IMR-90 (cell line): Measurements from ENCODE around the gene TEDC1. TPM values are rescaled to one million over a fixed set of nuclear protein-coding genes. Genes with fewer than 3 reads are reported as not detected.

Experiments
- ATAC-seq: fragments of 200-7000 bp; cut with Tn5 transposase; 2 replicates; pipeline ENCODE4 v1.9.1; 2020; ENCODE audit warnings: low read depth, mild to moderate bottlenecking, moderate library complexity
- BruUV-seq: library from RNA; stranded (reverse); fragments of 400-500 nt; replicated peaks from 2 replicates; lab custom pipeline; 2021; lab: Mats Ljungman, UMichigan
- CTCF ChIA-PET: fragments of 300-600 bp; formaldehyde crosslinking; extraction: SDS; loops from one replicate; lab custom pipeline; 2021; ENCODE audit warnings: antibody characterized with exemption; lab: Yijun Ruan, JAX
- POLR2A ChIA-PET: fragments of 300-600 bp; sonication (Branson Sonifier 250); formaldehyde crosslinking; loops from one replicate; lab custom pipeline; 2022; ENCODE audit warnings: antibody characterized with exemption; ENCODE audit not compliant: unreplicated experiment; lab: Charles Lee
- DNase-seq: peaks from one replicate; pipeline ENCODE4 v3.0.0; 2013
- H2AFZ ChIP-seq: replicated peaks from 2 replicates; pipeline ENCODE3; 2013; ENCODE audit warnings: low read length, mild to moderate bottlenecking; ENCODE audit not compliant: poor library complexity
- H2AK5ac ChIP-seq: 2 replicates; pipeline ENCODE4 v1.6.1; 2013; ENCODE audit warnings: low read depth, low read length, inconsistent platforms
- H2AK9ac ChIP-seq: replicated peaks from 2 replicates; pipeline ENCODE3; 2013; ENCODE audit warnings: mild to moderate bottlenecking, low read depth, low read length, moderate library complexity; ENCODE audit not compliant: poor library complexity
- H2BK120ac ChIP-seq: 2 replicates; pipeline ENCODE4 v1.6.1; 2013; ENCODE audit warnings: low read depth, low read length, inconsistent platforms
- H2BK15ac ChIP-seq: 3 replicates; pipeline ENCODE4 v1.6.1; 2013; ENCODE audit warnings: low read depth, low read length, inconsistent platforms
- H2BK20ac ChIP-seq: 2 replicates; pipeline ENCODE4 v1.6.1; 2013; ENCODE audit warnings: low read depth, mild to moderate bottlenecking, inconsistent platforms, low read length, moderate library complexity
- H2BK5ac ChIP-seq: 2 replicates; pipeline ENCODE4 v1.6.1; 2013; ENCODE audit warnings: mild to moderate bottlenecking, low read depth, low read length, inconsistent platforms; ENCODE audit not compliant: poor library complexity, severe bottlenecking
- H3K14ac ChIP-seq: replicated peaks from 2 replicates; pipeline ENCODE4 v1.6.1; 2013; ENCODE audit warnings: low read depth, low read length, inconsistent platforms
- H3K18ac ChIP-seq: 2 replicates; pipeline ENCODE4 v1.6.1; 2013; ENCODE audit warnings: low read depth, low read length, control low read depth
- H3K23ac ChIP-seq: 2 replicates; pipeline ENCODE4 v1.6.1; 2013; ENCODE audit warnings: low read depth, low read length, inconsistent platforms
- H3K27ac ChIP-seq: 2 replicates; pipeline ENCODE4 v1.5.1; 2013; ENCODE audit warnings: mild to moderate bottlenecking, control low read depth, low read length; ENCODE audit not compliant: insufficient read depth
- H3K27me3 ChIP-seq: 2 replicates; pipeline ENCODE4 v1.6.1; 2013; ENCODE audit warnings: low read length; ENCODE audit not compliant: control insufficient read depth, insufficient read depth
- H3K36me3 ChIP-seq: 2 replicates; pipeline ENCODE4 v1.6.1; 2013; ENCODE audit warnings: low read length, mixed read lengths; ENCODE audit not compliant: control insufficient read depth, insufficient read depth
- H3K4ac ChIP-seq: 2 replicates; pipeline ENCODE4 v1.6.1; 2013; ENCODE audit warnings: low read depth, low read length, inconsistent platforms
- H3K4me1 ChIP-seq: 2 replicates; pipeline ENCODE4 v1.6.1; 2013; ENCODE audit warnings: low read length, mixed read lengths; ENCODE audit not compliant: control insufficient read depth, insufficient read depth
- H3K4me2 ChIP-seq: 2 replicates; pipeline ENCODE4 v1.6.1; 2013; ENCODE audit warnings: low read depth, mild to moderate bottlenecking, control low read depth, low read length, moderate library complexity
- H3K4me3 ChIP-seq: 2 replicates; pipeline ENCODE4 v1.5.1; 2013; ENCODE audit warnings: low read depth, mild to moderate bottlenecking, control low read depth, low read length, moderate library complexity; ENCODE audit not compliant: insufficient read depth
- H3K56ac ChIP-seq: 2 replicates; pipeline ENCODE4 v1.6.1; 2013; ENCODE audit warnings: low read length, inconsistent platforms; ENCODE audit not compliant: insufficient read depth; ENCODE audit errors: extremely low read depth
- H3K79me1 ChIP-seq, 2 experiments: 2 replicates each; pipeline ENCODE4 v1.6.1; 2013; ENCODE audit warnings: low read length in 2 of 2, inconsistent platforms in 1 of 2, low read depth in 1 of 2
- H3K9ac ChIP-seq: 2 replicates; pipeline ENCODE4 v1.6.1; 2013; ENCODE audit warnings: low read depth, low read length, control low read depth
- H3K9me1 ChIP-seq: 2 replicates; pipeline ENCODE4 v1.6.1; 2013; ENCODE audit warnings: low read length, inconsistent platforms; ENCODE audit not compliant: insufficient read depth
- H3K9me3 ChIP-seq: 2 replicates; pipeline ENCODE4 v1.6.1; 2013; ENCODE audit warnings: low read length; ENCODE audit not compliant: control insufficient read depth, insufficient read depth
- H4K20me1 ChIP-seq: 2 replicates; pipeline ENCODE4 v1.6.1; 2013; ENCODE audit warnings: low read length, inconsistent platforms; ENCODE audit not compliant: insufficient read depth
- H4K5ac ChIP-seq: 2 replicates; pipeline ENCODE4 v1.6.1; 2013; ENCODE audit warnings: mild to moderate bottlenecking, low read depth, low read length, control low read depth
- H4K8ac ChIP-seq, 2 experiments: 2 replicates each; pipeline ENCODE4 v1.6.1; 2013; ENCODE audit warnings: low read depth in 2 of 2, low read length in 2 of 2, control low read depth in 1 of 2, inconsistent platforms in 1 of 2
- H4K91ac ChIP-seq: 2 replicates; pipeline ENCODE4 v1.6.1; 2013; ENCODE audit warnings: low read depth, low read length, inconsistent platforms; ENCODE audit not compliant: insufficient read depth
- BHLHE40 ChIP-seq: fragments of 150-350 bp; IDR thresholded peaks from 2 replicates; pipeline ENCODE4 v1.6.1; 2016; ENCODE audit warnings: mild to moderate bottlenecking, low read depth, low read length
- CEBPB ChIP-seq: IDR thresholded peaks from 2 replicates; pipeline ENCODE4 v1.6.1; 2012; ENCODE audit warnings: low read depth, low read length, improper control_type of control experiment
- CHD1 ChIP-seq: IDR thresholded peaks from 2 replicates; pipeline ENCODE4 v1.6.1; 2012; ENCODE audit warnings: low read depth, low read length, improper control_type of control experiment
- FOS ChIP-seq: fragments of 150-350 bp; IDR thresholded peaks from 2 replicates; pipeline ENCODE4 v1.6.1; 2016; ENCODE audit warnings: low read depth, low read length
- MAFK ChIP-seq: IDR thresholded peaks from 2 replicates; pipeline ENCODE4 v1.6.1; 2012; ENCODE audit warnings: low read depth, low read length, improper control_type of control experiment
- MAZ ChIP-seq: IDR thresholded peaks from 2 replicates; pipeline ENCODE4 v1.6.1; 2012; ENCODE audit warnings: low read depth, mild to moderate bottlenecking, low read length, improper control_type of control experiment, moderate library complexity, borderline replicate concordance
- MXI1 ChIP-seq: IDR thresholded peaks from 2 replicates; pipeline ENCODE4 v1.6.1; 2012; ENCODE audit warnings: low read depth, mild to moderate bottlenecking, low read length, moderate library complexity, borderline replicate concordance
- NFE2L2 ChIP-seq: fragments of 150-350 bp; IDR thresholded peaks from 2 replicates; pipeline ENCODE4 v1.6.1; 2016; ENCODE audit warnings: low read depth, mild to moderate bottlenecking, low read length
- POLR2A ChIP-seq: IDR thresholded peaks from 2 replicates; pipeline ENCODE4 v1.6.1; 2012; ENCODE audit warnings: mild to moderate bottlenecking, low read depth, low read length
- RAD21 ChIP-seq: IDR thresholded peaks from 2 replicates; pipeline ENCODE4 v1.6.1; 2012; ENCODE audit warnings: low read length, improper control_type of control experiment
- RCOR1 ChIP-seq: IDR thresholded peaks from 2 replicates; pipeline ENCODE4 v1.6.1; 2012; ENCODE audit warnings: mild to moderate bottlenecking, low read length, improper control_type of control experiment; ENCODE audit not compliant: insufficient replicate concordance
- RFX5 ChIP-seq: IDR thresholded peaks from 2 replicates; pipeline ENCODE4 v1.8.0; 2012; ENCODE audit warnings: low read depth, mild to moderate bottlenecking, low read length, moderate library complexity
- WGBS, 2 experiments: methylation state at CpG; one replicate each; pipeline versions ENCODE4 v1.1.5 to v1.1.7; 2013; ENCODE audit warnings: missing lambda C conversion rate in 2 of 2; ENCODE audit not compliant: insufficient read length in 1 of 2; ENCODE audit errors: extremely low coverage in 2 of 2; 5-methylcytosine and 5-hydroxymethylcytosine counted together
- dilution Hi-C: fragments of 300-500 bp; cut with HindIII; formaldehyde crosslinking; loops from one replicate; pipeline ENCODE4 v1.14.3; 2018; ENCODE audit warnings: low sequenced_read_pairs; ENCODE audit not compliant: unreplicated experiment
- in situ Hi-C: fragments of 300-500 bp; cut with MboI; formaldehyde crosslinking; loops from 3 replicates; pipeline ENCODE4 v1.14.3; 2019; ENCODE audit warnings: low sequenced_read_pairs, inconsistent platforms, mixed read lengths
- intact Hi-C: fragments of 100-400 bp; cut with micrococcal nuclease; formaldehyde crosslinking; loops from 2 replicates; pipeline ENCODE4 v1.10.0; 2022
- polyA plus RNA-seq, 3 experiments: library from polyadenylated mRNA; depleted of rRNA; stranded (reverse); fragments of >200 nt; gene quantifications; 2 replicates each; pipeline ENCODE4 v1.2.3, GENCODE V29; 2012; ENCODE audit warnings: low replicate concordance in 1 of 3
- total RNA-seq: library from RNA; depleted of rRNA; stranded (reverse); fragments of >200 nt; gene quantifications from 2 replicates; pipeline ENCODE4 v1.2.3, GENCODE V29; 2012
- TF ChIP-seq, protein P1 (sequence below): conservative IDR thresholded peaks from 2 replicates; pipeline ENCODE4 v1.5.1; 2012; ENCODE audit warnings: mild to moderate bottlenecking, low read depth, low read length, improper control_type of control experiment
- TF ChIP-seq, protein P2 (sequence below): fragments of 150-350 bp; IDR thresholded peaks from 2 replicates; pipeline ENCODE4 v1.6.1; 2016; ENCODE audit warnings: low read depth, mild to moderate bottlenecking, low read length, moderate library complexity, borderline replicate concordance
- TF ChIP-seq, protein P3 (sequence below): fragments of 150-350 bp; IDR thresholded peaks from 2 replicates; pipeline ENCODE4 v1.6.1; 2017; ENCODE audit warnings: mild to moderate bottlenecking, antibody characterized with exemption, low read length, low read depth

The TEDC1 gene
- total and polyA plus RNA-seq, 2 of the 4 experiments (the other 2 are of a cell fraction) = 5.7 to 6.4 TPM

DNA sequence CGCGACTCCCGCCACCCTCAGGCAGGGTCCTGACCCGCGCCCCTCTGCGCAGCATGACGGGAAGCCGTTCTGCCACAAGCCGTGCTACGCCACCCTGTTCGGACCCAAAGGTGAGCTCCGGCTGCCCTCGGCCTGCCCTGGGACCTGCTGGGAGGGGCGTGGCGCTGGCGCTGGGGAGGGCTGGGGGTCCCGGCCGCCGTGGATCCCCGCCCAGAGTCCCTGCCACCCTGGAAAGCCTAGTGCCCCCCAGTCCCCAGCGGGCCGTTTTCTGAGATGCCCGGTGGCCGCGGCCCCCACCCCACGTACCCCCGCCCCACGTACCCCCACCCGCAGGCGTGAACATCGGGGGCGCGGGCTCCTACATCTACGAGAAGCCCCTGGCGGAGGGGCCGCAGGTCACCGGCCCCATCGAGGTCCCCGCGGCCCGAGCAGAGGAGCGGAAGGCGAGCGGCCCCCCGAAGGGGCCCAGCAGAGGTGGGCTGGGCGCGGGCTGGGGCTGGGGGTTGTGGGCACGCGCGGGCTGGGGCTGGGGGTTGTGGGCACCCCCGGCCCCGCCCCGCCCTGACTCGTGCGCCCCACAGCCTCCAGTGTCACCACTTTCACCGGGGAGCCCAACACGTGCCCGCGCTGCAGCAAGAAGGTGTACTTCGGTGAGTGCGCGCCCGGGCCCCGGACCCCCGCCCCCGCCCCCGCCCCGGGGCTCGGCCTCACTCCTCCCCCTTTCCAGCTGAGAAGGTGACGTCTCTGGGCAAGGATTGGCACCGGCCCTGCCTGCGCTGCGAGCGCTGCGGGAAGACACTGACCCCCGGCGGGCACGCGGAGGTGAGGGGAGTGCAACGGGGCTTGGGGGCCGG, 12.4 kb upstream of the TEDC1 start:
- Histone ChIP-seq H2AK9ac (no peak overlapping the region), H2BK120ac (no peak overlapping the region), H3K9me1 (peaks cover 6% of the 10 kb centered on the region), H3K23ac (no peak overlapping the region), H2AFZ (no peak overlapping the region), H3K14ac (no peak overlapping the region), H3K79me1 (peaks cover 0 to 23% of the 10 kb centered on the region in 2 experiments; a peak in 1 of 4 replicates), H3K4me2 (no peak overlapping the region), H3K4me1 (peaks cover 29% of the 10 kb centered on the region), H3K27ac (no peak overlapping the region), H3K4ac (no peak overlapping the region), H3K18ac (no peak overlapping the region), H4K5ac (no peak overlapping the region), H3K9me3 (no peaks in the 10 kb centered on the region), H4K20me1 (peaks cover 3% of the 10 kb centered on the region; the same call in 1 of the 2 replicates), H3K56ac (no peak overlapping the region), H2AK5ac (no peak overlapping the region), H3K9ac (no peak overlapping the region), H2BK20ac (no peak overlapping the region), H3K27me3 (no peaks in the 10 kb centered on the region), H3K4me3 (no peak overlapping the region), H4K91ac (no peak overlapping the region), H3K36me3 (no peaks in the 10 kb centered on the region), H2BK15ac (no peak overlapping the region), H2BK5ac (no peak overlapping the region), H4K8ac (no peak overlapping the region)
- dilution Hi-C loops = no loop called here
- ATAC-seq (no peak), DNase-seq (no peak)
- BruUV-seq = no TSS peak
- POLR2A ChIA-PET = no interaction called here
- in situ Hi-C loops = no loop called here
- CTCF ChIA-PET = no interaction called here
- intact Hi-C loops = no loop called here
- WGBS, 2 experiments = 75% methylated on average over 19 of the region's 81 CpGs; no CpG with 5 or more reads in 1 of the 2 experiments
- TF ChIP-seq RAD21 (no peak), CEBPB (no peak), BHLHE40 (no peak), MXI1 (no peak), RFX5 (no peak), POLR2A (no peak), CHD1 (no peak), FOS (no peak), MAZ (no peak), NFE2L2 (no peak), MAFK (no peak), RCOR1 (no peak)
- TF ChIP-seq, protein P1, sequence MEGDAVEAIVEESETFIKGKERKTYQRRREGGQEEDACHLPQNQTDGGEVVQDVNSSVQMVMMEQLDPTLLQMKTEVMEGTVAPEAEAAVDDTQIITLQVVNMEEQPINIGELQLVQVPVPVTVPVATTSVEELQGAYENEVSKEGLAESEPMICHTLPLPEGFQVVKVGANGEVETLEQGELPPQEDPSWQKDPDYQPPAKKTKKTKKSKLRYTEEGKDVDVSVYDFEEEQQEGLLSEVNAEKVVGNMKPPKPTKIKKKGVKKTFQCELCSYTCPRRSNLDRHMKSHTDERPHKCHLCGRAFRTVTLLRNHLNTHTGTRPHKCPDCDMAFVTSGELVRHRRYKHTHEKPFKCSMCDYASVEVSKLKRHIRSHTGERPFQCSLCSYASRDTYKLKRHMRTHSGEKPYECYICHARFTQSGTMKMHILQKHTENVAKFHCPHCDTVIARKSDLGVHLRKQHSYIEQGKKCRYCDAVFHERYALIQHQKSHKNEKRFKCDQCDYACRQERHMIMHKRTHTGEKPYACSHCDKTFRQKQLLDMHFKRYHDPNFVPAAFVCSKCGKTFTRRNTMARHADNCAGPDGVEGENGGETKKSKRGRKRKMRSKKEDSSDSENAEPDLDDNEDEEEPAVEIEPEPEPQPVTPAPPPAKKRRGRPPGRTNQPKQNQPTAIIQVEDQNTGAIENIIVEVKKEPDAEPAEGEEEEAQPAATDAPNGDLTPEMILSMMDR = no peak
- TF ChIP-seq, protein P2, sequence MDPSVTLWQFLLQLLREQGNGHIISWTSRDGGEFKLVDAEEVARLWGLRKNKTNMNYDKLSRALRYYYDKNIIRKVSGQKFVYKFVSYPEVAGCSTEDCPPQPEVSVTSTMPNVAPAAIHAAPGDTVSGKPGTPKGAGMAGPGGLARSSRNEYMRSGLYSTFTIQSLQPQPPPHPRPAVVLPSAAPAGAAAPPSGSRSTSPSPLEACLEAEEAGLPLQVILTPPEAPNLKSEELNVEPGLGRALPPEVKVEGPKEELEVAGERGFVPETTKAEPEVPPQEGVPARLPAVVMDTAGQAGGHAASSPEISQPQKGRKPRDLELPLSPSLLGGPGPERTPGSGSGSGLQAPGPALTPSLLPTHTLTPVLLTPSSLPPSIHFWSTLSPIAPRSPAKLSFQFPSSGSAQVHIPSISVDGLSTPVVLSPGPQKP = no peak
- TF ChIP-seq, protein P3, sequence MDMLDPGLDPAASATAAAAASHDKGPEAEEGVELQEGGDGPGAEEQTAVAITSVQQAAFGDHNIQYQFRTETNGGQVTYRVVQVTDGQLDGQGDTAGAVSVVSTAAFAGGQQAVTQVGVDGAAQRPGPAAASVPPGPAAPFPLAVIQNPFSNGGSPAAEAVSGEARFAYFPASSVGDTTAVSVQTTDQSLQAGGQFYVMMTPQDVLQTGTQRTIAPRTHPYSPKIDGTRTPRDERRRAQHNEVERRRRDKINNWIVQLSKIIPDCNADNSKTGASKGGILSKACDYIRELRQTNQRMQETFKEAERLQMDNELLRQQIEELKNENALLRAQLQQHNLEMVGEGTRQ = no peak
